ENCODE measurements around the gene IDH1. TPM values are rescaled to one million over a fixed set of nuclear protein-coding genes. Genes with fewer than 3 reads are reported as not detected.
"Not testable (repeated sequence)": the region's sequence is repeated elsewhere in the genome, so short reads cannot be mapped to it uniquely, and the experiment has no call there.

The IDH1 gene
- total RNA-seq, 2 donors from 2014 or later = 18.6 to 26.6 TPM

GRCh38 chr2:208224802-208225201 lies 30.1 kb downstream of the IDH1 start:
- no peak for DNase-seq (ENCODE audit: low spot score)
- H3K4me3 ChIP-seq = no peak overlapping the region
- no peaks in the 10 kb centered on the region for H3K27me3 ChIP-seq
- no peaks in the 10 kb centered on the region for H3K4me1 ChIP-seq
- no peak overlapping the region for H3K27ac ChIP-seq
- TF ChIP-seq, protein P1, sequence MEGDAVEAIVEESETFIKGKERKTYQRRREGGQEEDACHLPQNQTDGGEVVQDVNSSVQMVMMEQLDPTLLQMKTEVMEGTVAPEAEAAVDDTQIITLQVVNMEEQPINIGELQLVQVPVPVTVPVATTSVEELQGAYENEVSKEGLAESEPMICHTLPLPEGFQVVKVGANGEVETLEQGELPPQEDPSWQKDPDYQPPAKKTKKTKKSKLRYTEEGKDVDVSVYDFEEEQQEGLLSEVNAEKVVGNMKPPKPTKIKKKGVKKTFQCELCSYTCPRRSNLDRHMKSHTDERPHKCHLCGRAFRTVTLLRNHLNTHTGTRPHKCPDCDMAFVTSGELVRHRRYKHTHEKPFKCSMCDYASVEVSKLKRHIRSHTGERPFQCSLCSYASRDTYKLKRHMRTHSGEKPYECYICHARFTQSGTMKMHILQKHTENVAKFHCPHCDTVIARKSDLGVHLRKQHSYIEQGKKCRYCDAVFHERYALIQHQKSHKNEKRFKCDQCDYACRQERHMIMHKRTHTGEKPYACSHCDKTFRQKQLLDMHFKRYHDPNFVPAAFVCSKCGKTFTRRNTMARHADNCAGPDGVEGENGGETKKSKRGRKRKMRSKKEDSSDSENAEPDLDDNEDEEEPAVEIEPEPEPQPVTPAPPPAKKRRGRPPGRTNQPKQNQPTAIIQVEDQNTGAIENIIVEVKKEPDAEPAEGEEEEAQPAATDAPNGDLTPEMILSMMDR (IDR thresholded peaks at IDR 0.05) = no peak
- H3K36me3 ChIP-seq = no peaks in the 10 kb centered on the region
- no peaks in the 10 kb centered on the region for H3K9me3 ChIP-seq

DNA sequence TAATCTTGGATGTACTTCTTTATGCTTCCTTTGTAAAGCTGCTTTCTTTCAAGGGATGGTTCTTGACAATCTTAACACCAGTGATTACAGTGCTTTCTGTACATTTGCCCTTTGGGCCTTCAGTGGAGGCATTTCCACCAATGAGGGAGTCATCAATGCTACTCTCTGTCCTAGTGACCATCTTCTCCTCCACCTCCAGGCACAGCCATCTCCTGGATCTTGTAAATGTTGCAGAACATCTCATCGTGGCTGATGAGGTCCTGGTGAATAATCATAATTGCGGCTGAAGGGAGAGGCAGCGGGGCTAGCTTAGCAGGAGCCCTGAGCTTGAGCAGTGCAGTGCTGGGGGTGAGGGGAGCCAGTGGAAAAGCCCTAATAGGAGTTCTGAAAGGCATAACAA lies 32.5 kb downstream of the IDH1 start:
- H3K4me3 ChIP-seq = no peak overlapping the region
- DNase-seq (ENCODE audit: low spot score) = no peak
- H3K9me3 ChIP-seq = no peaks in the 10 kb centered on the region
- TF ChIP-seq, protein P1 (IDR thresholded peaks at IDR 0.05) = no peak
- H3K36me3 ChIP-seq = no peaks in the 10 kb centered on the region
- H3K27ac ChIP-seq = no peak overlapping the region
- no peaks in the 10 kb centered on the region for H3K4me1 ChIP-seq
- no peaks in the 10 kb centered on the region for H3K27me3 ChIP-seq

DNA sequence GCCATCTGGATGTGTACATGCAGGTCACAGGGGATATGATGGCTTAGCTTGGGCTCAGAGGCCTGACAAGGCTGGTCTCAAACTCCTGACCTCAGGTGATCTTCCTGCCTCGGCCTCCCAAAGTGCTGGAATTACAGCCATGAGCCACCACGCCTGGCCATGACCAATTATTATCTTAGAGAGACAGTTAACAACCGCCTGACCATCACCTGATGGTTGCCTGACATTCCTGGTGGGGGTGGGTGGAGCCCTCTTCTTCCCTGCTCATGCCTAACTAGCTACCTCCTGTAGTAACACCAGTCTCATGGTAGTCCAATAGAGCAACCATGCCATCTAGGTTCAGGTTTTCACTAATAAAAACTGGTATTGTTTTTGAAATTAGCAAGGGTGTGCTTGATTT lies 33.0 kb downstream of the IDH1 start:
- not testable (repeated sequence) for H3K4me3 ChIP-seq, H3K9me3 ChIP-seq

GRCh38 chr2:208210688-208211451 lies 44.0 kb downstream of the IDH1 start:
- TF ChIP-seq, protein P1 (IDR thresholded peaks at IDR 0.05) = no peak
- no peak overlapping the region for H3K4me3 ChIP-seq
- H3K36me3 ChIP-seq = no peaks in the 10 kb centered on the region
- H3K27ac ChIP-seq = no peak overlapping the region
- DNase-seq (ENCODE audit: low spot score) = no peak
- H3K27me3 ChIP-seq = no peaks in the 10 kb centered on the region
- no peaks in the 10 kb centered on the region for H3K9me3 ChIP-seq
- H3K4me1 ChIP-seq = no peaks in the 10 kb centered on the region

More for the DNA sequence above, 33.0 kb downstream of the IDH1 start:
- not testable (repeated sequence) for H3K36me3 ChIP-seq; DNase-seq (ENCODE audit: low spot score); H3K4me1 ChIP-seq; H3K27ac ChIP-seq; H3K27me3 ChIP-seq

DNA sequence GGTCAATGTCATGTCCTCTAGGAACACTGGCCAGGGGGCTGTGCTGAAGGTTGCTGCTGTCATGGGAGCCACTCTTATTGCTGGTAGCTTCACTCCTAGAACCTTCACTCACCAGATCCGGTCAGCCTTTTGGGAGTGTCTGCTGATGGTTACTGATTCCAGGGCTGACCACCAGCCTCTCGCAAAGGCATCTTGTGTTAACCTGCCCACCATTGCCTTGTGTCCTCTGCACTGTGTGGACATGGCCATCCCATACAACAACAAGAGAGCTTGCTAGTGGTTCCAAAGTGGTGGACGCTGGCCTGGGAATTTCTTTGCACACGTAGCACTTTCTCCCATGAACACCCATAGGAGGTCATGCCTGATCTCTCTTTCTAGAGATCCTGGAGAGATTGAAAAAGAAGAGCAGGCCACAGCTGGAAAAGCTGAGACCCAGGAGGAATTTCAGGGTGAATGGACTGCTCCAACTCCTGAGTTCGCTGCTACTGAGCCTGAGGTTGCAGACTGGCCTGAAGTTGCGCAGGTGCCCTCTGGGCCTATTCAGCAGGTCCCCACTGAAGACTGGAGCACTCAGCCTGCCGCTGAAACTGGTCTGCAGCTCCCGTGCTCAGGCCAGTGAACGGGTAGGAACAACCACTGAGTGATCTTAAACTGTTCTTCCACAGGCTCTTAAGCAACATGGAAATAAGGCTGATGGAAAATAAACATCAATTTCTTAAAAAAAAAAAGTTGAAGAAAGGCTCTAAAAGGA lies 46.4 kb downstream of the IDH1 start:
- H3K27me3 ChIP-seq = no peaks in the 10 kb centered on the region
- no peaks in the 10 kb centered on the region for H3K9me3 ChIP-seq

DNA sequence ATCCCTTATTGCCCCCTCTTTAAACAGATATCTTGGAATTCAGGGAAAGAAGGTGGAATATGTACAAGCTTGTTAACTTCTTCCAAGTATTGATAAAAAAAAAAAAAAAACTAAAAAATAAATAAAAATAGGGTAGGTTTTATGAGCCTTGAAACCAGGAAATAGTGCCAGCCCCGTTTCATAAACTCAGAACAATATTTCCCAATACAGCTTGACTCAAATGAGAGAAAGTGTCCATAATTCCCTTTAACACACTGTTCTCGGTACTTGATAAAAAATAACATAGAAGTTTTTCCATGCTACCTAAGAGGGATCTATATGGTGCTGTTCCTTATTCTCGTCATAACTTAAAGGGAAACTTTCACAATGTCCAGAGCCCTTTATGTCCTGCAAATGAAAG lies 47.1 kb downstream of the IDH1 start:
- H3K9me3 ChIP-seq = no peaks in the 10 kb centered on the region
- no peak overlapping the region for H3K27ac ChIP-seq
- no peaks in the 10 kb centered on the region for H3K36me3 ChIP-seq
- DNase-seq (ENCODE audit: low spot score) = no peak
- TF ChIP-seq, protein P1 (IDR thresholded peaks at IDR 0.05) = no peak
- H3K27me3 ChIP-seq = no peaks in the 10 kb centered on the region
- no peak overlapping the region for H3K4me3 ChIP-seq
- no peaks in the 10 kb centered on the region for H3K4me1 ChIP-seq

More for the DNA sequence above, 46.4 kb downstream of the IDH1 start:
- Histone ChIP-seq H3K4me1 (no peaks in the 10 kb centered on the region), H3K27ac (no peak overlapping the region), H3K4me3 (no peak overlapping the region), H3K36me3 (no peaks in the 10 kb centered on the region)
- no peak for DNase-seq (ENCODE audit: low spot score)
- TF ChIP-seq, protein P1 (IDR thresholded peaks at IDR 0.05) = no peak
